ENCODE data around the gene PRKAR1B.
"Not testable (repeated sequence)": the region's sequence is repeated elsewhere in the genome, so short reads cannot be mapped to it uniquely, and the experiment has no call there.

The PRKAR1B gene

DNA sequence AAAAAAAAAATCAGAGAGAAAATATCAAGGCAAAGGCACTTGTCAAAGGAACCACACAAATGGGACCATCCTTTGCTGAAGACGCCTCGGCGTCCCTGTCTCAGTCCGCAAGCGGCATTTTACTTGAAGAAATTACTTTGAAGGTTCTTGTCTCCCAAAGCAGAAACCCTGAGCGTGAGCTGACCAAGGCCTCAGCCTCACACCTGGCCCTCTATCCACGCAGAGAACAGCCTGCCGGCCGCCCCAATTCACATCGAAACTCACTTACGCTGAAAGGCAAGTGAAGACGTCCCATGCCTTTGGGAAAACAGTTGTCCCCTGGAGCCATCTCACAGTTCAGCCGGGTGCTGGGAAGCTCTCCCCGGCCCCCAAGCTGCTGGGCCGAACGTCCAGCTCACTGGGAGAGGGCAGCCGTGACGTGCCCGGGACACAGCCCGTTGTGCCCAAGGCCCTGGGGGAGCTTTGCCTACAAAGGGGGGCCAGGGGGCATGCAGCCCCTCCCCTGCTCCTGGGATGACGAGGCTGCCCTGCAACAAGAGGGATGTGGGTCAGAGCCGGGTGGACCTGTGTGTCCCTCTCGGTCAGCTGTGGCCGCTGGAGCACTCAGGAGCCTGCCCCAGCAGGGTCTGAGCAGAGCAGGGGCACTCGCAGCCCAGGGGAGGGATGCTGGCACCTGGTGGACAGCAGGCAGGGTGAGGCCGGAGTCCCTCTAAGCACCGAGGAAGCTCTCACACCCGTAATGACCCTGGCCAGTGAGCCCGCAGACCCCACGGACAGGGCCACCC, 157.8 kb downstream of the PRKAR1B start:
- DNase-seq: no peak

DNA sequence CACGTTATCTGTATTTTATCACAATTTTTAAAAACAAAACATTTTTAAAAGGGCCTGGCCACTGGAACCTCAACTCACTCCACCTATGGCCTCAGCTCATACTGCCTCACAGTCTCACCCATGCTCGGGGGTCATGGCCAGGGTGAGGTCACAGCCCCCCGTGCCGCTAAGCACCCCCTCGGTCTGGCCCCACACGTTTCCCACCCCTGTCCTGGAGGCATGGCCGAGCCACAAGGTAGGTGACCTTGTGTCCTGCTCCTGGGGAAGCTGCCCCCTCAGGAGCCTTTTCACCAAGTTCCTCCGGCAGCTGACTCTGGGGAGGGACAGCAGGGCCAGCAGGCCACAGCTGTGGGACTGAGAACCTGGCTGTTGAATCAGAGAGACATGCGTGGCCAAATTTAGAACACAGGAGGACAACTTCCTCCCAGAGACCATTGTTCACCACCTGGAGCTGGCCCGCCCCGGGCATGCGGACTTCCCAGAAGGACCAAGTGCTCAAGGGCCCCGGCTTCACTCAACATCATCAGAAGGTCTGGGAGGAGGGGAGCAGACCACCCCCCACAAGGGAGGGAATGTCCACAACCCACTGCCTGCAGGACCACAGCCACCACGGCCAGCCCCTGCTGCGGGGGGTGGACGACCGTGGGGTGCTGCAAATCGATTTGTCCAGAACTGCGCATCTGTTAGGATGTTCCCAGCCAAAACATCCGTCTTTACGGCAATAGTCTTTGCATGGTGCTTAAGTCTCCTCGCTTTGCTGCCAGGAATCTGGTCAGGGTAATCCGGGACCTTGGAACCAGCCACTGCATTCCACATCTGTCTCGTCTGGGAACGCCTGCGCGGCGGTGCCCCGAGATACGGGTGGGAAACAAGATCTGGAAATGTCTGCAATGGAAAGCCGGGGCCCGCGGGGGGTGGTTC, 158.8 kb downstream of the PRKAR1B start:
- DNase-seq: no peak

- DNase-seq: no peak
These were observed 159.7 kb downstream of the PRKAR1B start for GRCh38 chr7:567305-567883.

GRCh38 chr7:566100-566499, 161.0 kb downstream of the PRKAR1B start:
- no peak for DNase-seq

GRCh38 chr7:564176-564865, 162.8 kb downstream of the PRKAR1B start:
- no peak for DNase-seq

DNA sequence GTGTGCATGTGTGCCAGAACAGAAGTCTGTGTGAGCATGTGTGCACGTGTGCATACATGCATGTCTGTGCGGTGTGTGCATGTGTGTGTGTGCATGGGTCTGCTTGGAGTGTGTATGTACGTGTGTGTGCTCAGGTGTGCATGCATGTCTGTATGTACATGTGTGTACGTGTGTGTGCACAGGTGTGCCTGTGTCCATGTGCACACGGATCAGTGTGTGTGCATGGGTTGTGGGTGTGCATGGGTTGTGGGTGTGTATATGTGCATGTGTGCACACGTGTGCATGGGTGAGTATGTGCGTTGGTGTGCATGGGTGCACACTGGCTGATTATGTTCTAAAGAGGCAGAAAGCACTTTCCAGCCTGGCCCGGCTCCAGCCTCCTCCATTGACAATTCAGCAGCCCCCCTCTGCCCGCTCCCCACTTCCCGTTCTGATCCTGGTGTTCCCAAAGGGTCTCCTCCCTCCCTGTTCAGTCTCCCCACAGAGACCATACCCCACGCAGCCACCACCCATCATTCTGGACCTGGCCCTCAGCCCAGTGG, 163.4 kb downstream of the PRKAR1B start:
- DNase-seq: no peak

- DNase-seq: no peak
These were observed 164.1 kb downstream of the PRKAR1B start for GRCh38 chr7:562789-563628.

- no peak for DNase-seq
These were observed 164.8 kb downstream of the PRKAR1B start for GRCh38 chr7:562374-562675.

- DNase-seq: no peak
These were observed 165.3 kb downstream of the PRKAR1B start for GRCh38 chr7:561631-562373.

- no peak for DNase-seq
These were observed 166.0 kb downstream of the PRKAR1B start for GRCh38 chr7:560966-561630.

DNA sequence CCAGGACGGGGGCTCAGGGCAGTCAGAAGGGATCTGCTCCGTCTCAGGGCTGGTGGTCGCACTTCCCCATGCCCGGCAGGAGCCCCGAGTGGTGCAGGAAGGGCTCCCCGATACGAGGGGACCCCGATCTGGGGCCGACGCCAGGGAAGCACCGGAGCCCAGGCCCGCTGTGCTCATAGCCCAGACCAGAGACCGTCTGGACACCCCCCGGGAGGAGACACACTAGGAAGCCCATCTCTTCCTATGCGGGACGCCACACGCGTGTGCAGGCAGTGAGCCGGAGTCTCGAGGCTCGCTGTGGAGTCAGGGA, 167.7 kb downstream of the PRKAR1B start:
- no peak for DNase-seq

DNA sequence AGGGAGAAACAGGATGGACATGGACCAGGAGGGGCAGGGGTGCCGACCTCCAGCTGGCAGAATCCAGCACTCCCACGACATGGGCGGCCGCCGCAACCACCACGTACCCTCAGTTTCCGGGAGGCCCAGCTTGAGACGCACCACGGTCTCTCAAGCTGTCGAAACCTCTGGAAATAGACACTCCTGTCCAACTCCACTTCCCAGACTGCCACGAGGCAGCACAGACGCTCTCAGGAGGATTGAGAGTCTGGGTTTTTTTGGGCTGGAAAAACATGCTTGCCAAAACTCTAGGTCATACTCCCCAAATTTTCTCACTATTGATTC, 169.6 kb downstream of the PRKAR1B start:
- DNase-seq: no peak

DNA sequence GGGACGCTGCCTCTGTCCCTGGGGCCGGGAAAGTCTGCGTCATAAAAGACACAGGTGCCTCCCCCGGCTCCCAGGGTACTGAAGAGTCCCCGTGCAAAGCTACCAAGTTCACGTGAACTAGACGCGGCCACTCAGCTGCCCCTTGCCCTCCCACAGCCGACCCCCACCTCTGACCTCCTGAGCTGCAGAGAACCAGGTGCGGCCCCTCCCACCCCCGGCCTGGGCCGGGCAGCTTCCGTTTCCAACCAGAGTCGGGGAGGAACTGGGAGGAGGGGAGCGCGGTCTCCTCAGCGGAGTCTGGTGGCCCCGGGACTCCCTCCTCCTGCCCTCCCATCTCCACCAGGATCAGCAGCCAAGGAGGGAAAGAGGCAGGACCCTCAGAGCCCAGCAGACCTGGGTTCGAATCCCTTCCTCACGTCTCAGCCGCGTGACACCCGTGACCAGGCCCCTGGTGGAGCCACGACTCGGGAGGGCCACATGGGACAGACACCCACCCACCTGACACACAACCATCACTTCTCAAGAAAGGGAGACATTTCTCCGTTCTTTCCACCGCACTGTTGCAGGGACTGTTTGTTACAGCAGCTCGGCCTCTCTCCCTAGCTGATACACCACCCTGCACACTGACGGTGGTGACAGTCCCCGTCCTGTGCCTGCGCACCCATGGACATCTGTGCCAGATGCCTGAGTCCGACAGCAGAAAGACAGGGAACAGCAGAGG, 170.1 kb downstream of the PRKAR1B start:
- DNase-seq: no peak

DNA sequence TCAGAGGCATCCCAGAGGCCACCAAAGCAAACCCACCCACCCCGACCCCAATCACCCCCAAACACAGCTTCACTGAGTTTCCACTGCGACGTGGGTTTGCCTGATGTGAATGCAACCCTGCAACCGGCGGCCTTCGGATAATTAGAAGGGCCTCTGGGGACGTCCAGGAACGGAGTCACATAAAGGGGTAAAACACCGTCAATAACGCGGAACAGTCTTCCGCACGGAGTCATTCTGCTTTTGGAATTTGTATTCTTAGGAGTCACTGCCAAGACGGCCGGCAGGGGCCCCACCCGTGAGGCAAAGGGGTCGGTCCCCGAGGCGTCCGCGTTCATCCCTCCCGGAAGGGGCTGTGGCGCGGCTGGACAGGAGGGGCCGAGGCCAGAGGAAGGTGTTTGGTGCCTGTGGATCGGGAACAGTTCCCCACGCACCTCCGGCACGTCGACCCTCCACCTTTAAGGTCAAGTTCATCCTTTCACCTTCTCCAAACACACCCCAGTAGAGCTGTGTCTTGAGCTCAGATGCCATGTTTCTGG, 170.7 kb downstream of the PRKAR1B start:
- DNase-seq: no peak

DNA sequence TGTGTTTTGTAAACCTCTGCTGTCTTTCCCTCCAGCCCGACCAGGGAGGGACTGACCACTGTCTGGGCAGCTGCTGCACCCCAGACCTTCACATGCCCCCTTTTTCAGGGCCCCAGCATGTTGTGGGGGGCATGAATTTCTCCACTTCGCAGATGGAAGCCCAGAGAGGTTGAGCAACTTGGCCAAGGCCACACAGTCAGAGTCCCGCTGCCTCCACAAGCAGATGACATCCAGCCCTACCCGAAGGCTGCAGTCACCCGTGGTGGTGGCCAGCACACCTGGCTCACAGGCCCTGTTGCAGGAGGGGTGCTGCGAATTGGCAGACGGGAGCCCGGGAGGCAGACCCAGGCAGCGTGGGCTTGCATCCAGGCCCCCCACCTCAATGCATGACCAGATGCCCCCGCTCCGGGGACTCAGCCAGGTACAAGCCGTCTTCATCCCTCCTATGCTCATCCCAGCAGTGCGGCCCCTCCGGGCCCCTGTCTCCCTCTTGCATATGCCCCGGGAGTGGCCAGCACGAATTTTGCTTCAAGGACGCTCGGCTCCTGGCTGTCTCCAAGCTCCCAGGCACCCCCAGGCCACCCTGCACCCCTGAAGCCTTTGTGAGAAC, 171.4 kb downstream of the PRKAR1B start:
- no peak for DNase-seq

GRCh38 chr7:553636-554111, 173.4 kb downstream of the PRKAR1B start:
- no peak for DNase-seq

DNA sequence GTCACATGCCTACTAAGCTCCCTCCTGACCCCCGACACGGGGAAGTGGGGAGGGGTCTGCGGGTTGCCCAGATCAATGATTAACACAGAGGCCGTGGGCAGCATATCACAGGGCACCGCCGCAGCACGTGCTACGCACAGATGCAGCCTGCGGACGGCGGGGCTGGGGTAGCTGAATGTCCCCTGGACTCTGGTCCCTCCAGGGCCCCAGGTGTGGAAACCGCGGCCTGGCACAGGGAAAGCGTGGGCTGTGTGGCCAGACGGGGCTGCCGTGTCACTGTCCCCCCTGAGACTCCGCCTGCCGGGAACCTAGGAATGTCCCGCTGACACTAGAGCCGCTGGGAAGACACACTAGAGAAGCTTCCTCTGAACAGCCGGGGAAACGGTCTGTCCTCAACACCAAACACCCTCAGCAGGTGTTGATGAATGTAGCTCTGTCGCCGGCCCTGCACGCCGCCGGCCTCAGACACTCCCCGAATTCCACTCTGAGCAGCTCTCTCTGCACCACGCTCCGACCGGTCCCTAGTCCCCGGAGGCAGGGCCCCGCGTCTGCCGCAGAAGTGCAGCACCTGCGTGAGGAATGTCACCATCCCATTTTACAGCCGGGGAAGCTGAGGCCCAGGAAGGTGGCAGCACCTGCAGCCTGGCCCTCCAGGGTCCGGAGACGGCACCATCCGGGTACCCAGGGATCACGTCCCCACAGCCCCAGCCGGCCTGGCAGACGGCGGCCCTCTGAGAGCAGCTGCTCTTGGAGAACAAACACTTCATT, 174.0 kb downstream of the PRKAR1B start:
- DNase-seq: no peak

DNA sequence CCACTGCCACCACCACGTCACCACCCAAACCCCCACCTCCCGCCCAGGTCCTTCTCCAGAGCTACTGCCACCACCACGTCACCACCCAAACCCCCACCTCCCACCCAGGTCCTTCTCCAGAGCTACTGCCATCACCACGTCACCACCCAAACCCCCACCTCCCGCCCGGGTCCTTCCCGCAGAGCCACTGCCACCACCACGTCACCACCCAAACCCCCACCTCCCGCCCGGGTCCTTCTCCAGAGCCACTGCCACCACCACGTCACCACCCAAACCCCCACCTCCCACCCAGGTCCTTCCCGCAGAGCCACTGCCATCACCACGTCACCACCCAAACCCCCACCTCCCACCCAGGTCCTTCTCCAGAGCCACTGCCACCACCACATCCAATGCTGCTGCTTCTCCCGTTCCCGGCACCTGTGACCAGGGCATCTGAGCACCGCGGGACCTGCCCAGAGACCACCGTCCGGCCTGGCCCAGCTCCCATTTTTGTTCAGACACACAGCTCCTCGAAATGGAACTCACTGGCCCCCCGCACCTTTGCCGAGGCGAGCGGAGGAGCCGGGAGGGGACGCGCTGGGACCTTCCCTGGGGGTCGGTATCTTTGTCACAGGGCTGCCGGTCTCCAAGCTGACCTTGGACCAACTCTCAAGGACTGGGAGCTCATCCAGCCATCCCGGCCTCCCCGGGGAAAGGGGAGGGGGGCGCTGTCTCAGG, 174.8 kb downstream of the PRKAR1B start:
- DNase-seq: not testable (repeated sequence)

Measured in CD4-positive, alpha-beta T cell treated with Interleukin-12 subunit alpha and Interleukin-12 subunit beta, for 1 hour (primary cell).